Endodermal cell (in vitro differentiated cells): ENCODE measurements around the gene BMP7. TPM values are rescaled to one million over a fixed set of nuclear protein-coding genes. Genes with fewer than 3 reads are reported as not detected.

ENCODE experiments used
- DNase-seq: peaks from one replicate; pipeline ENCODE4 v3.0.0-alpha.2; 2017
- H3K27ac ChIP-seq: 2 replicates; pipeline ENCODE4 v1.5.1; 2013; ENCODE audit warnings: mild to moderate bottlenecking, low read depth, low read length, moderate library complexity
- H3K27me3 ChIP-seq: 2 replicates; pipeline ENCODE4 v1.6.1; 2013; ENCODE audit warnings: mild to moderate bottlenecking, low read length, moderate library complexity; ENCODE audit not compliant: insufficient read depth, control insufficient read depth, poor library complexity, severe bottlenecking
- H3K36me3 ChIP-seq: 2 replicates; pipeline ENCODE4 v1.7.0; 2013; ENCODE audit warnings: mild to moderate bottlenecking, low read length, moderate library complexity; ENCODE audit not compliant: control insufficient read depth, insufficient read depth
- H3K4me1 ChIP-seq: one replicate; pipeline ENCODE4 v1.7.0; 2013; ENCODE audit warnings: low read length; ENCODE audit not compliant: control insufficient read depth, insufficient read depth
- H3K4me3 ChIP-seq: 2 replicates; pipeline ENCODE4 v1.5.1; 2013; ENCODE audit warnings: mild to moderate bottlenecking, low read length, moderate library complexity
- H3K9ac ChIP-seq: 2 replicates; pipeline ENCODE4 v1.6.1; 2013; ENCODE audit warnings: mild to moderate bottlenecking, low read length, moderate library complexity; ENCODE audit not compliant: poor library complexity, severe bottlenecking; ENCODE audit errors: extremely low read depth
- H3K9me3 ChIP-seq: 2 replicates; pipeline ENCODE4 v1.6.1; 2013; ENCODE audit warnings: mild to moderate bottlenecking, low read length, moderate library complexity; ENCODE audit not compliant: control insufficient read depth
- H3K27ac Mint-ChIP-seq: 2 replicates; pipeline ENCODE4 v1.8.0; 2020; ENCODE audit warnings: mixed read lengths
- H3K27me3 Mint-ChIP-seq: 2 replicates; pipeline ENCODE4 v1.8.0; 2021; ENCODE audit warnings: mild to moderate bottlenecking, mixed read lengths; ENCODE audit not compliant: insufficient read depth
- H3K36me3 Mint-ChIP-seq: 2 replicates; pipeline ENCODE4 v1.8.0; 2020; ENCODE audit warnings: low read depth, mixed read lengths
- H3K4me1 Mint-ChIP-seq: 2 replicates; pipeline ENCODE4 v1.8.0; 2020; ENCODE audit warnings: mixed read lengths
- H3K4me3 Mint-ChIP-seq: 2 replicates; pipeline ENCODE4 v1.8.0; 2020; ENCODE audit warnings: mild to moderate bottlenecking, moderate library complexity, mixed read lengths
- H3K9me3 Mint-ChIP-seq: 2 replicates; pipeline ENCODE4 v1.8.0; 2020; ENCODE audit warnings: mild to moderate bottlenecking, mixed read lengths
- CTCF ChIP-seq: fragments of 200-600 bp; sonication (generic); conservative IDR thresholded peaks from 2 replicates; pipeline ENCODE4 v1.5.0; 2021; ENCODE audit warnings: antibody characterized with exemption, mild to moderate bottlenecking
- WGBS, 2 experiments: methylation state at CpG; one replicate each; pipeline versions ENCODE4 v1.1.5 to v1.1.7; 2013; ENCODE audit warnings: missing lambda C conversion rate in 2 of 2, mixed read lengths in 1 of 2; ENCODE audit not compliant: insufficient coverage in 1 of 2, insufficient read length in 1 of 2; 5-methylcytosine and 5-hydroxymethylcytosine counted together
- total RNA-seq, 2 donors: library from RNA; stranded (reverse); fragmentation: NEBNext Ultra II Directional in 1 of 2; extraction: Animal tissue kit (Norgen Biotek cat#: 25700) in 1 of 2; gene quantifications; 2 replicates in 1 of 2; 3 replicates in 1 of 2; pipeline ENCODE4 v1.2.1, GENCODE V29; 2021

Gene BMP7
- total RNA-seq, 2 donors from 2014 or later = 45.6 to 49.6 TPM

GRCh38 chr20:57145089-57145631 is 121.3 kb downstream of the BMP7 start:
- H3K27ac ChIP-seq = no peak overlapping the region
- Mint-ChIP-seq H3K9me3 (no peaks in the 10 kb centered on the region), H3K27me3 (peaks cover 25% of the 10 kb centered on the region), H3K4me1 (peaks cover 25% of the 10 kb centered on the region), H3K36me3 (no peaks in the 10 kb centered on the region), H3K27ac (no peak overlapping the region), H3K4me3 (no peak overlapping the region)
- H3K4me3 ChIP-seq = no peak overlapping the region
- no peak for DNase-seq
- H3K36me3 ChIP-seq = no peaks in the 10 kb centered on the region
- no peak for TF ChIP-seq CTCF
- H3K9me3 ChIP-seq = no peaks in the 10 kb centered on the region
- no peaks in the 10 kb centered on the region for H3K4me1 ChIP-seq
- 90 to 96% methylated on average over 5 to 7 of the region's 8 CpGs for WGBS, 2 experiments
- peaks cover 11% of the 10 kb centered on the region for H3K27me3 ChIP-seq
- no peak overlapping the region for H3K9ac ChIP-seq

GRCh38 chr20:57143173-57143572 is 123.3 kb downstream of the BMP7 start:
- H3K36me3 Mint-ChIP-seq = no peaks in the 10 kb centered on the region
- no peak for TF ChIP-seq CTCF
- Histone ChIP-seq H3K36me3 (no peaks in the 10 kb centered on the region), H3K4me1 (no peaks in the 10 kb centered on the region), H3K4me3 (no peak overlapping the region), H3K27me3 (peaks cover 11% of the 10 kb centered on the region), H3K27ac (no peak overlapping the region), H3K9me3 (no peaks in the 10 kb centered on the region), H3K9ac (no peak overlapping the region)
- WGBS, 2 experiments = 90 to 94% methylated on average over 9 of the region's 9 CpGs
- H3K27me3 Mint-ChIP-seq = peaks cover 22% of the 10 kb centered on the region
- no peak overlapping the region for H3K27ac Mint-ChIP-seq
- H3K9me3 Mint-ChIP-seq = no peaks in the 10 kb centered on the region
- peaks cover 10% of the 10 kb centered on the region for H3K4me1 Mint-ChIP-seq
- no peak overlapping the region for H3K4me3 Mint-ChIP-seq
- DNase-seq = no peak

- no peaks in the 10 kb centered on the region for H3K36me3 Mint-ChIP-seq
- H3K4me3 Mint-ChIP-seq = no peak overlapping the region
- peaks cover 10% of the 10 kb centered on the region for H3K4me1 Mint-ChIP-seq
- WGBS, 2 experiments = 96 to 97% methylated on average over 10 to 12 of the region's 12 CpGs
- H3K36me3 ChIP-seq = no peaks in the 10 kb centered on the region
- no peak overlapping the region for H3K4me3 ChIP-seq
- TF ChIP-seq CTCF = no peak
- H3K27me3 Mint-ChIP-seq = peaks cover 21% of the 10 kb centered on the region
- no peaks in the 10 kb centered on the region for H3K4me1 ChIP-seq
- no peak for DNase-seq
- H3K9me3 Mint-ChIP-seq = no peaks in the 10 kb centered on the region
- H3K9me3 ChIP-seq = no peaks in the 10 kb centered on the region
- peaks cover 11% of the 10 kb centered on the region for H3K27me3 ChIP-seq
- H3K27ac ChIP-seq = no peak overlapping the region
- no peak overlapping the region for H3K9ac ChIP-seq
- no peak overlapping the region for H3K27ac Mint-ChIP-seq
Measured at GRCh38 chr20:57142667-57143066, 123.8 kb downstream of the BMP7 start.
